ENCODE results near the gene SEMA4D.

SEMA4D gene

DNA sequence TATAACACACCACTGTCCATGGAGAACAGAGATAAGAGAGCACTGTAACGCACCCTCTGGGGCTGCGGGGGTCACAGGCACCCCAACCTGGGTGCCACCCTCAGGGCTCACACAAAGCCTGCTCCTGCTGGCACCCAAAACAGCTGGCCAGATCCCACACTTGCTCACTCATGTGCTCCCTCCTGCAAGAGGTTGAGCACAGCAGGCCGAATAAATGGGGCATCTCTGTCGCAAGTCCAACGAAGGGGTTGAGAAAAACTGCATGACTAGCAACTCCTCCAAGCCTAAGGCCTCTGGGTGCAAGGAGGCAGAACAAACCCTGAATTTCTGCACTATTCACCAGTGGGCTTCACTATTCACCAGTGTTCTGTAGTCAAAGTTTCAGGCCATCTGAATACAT lies 99.3 kb downstream of the SEMA4D start:
- Histone ChIP-seq H3K27ac (peak overlapping the region; percentile 90), H3K36me3 (peaks cover 82% of the 10 kb centered on the region), H3K4me1 (ENCODE audit: control insufficient read depth in 1 of 2, insufficient read depth in 1 of 2, low read depth in 1 of 2, low read length in 1 of 2) (peaks cover 51 to 54% of the 10 kb centered on the region in 2 experiments), H3K9me3 (no peaks in the 10 kb centered on the region), H3K4me3 (ENCODE audit: low read depth in 1 of 2, low read length in 1 of 2) (peak overlapping the region in 1 of 2 experiments; percentile 50), H3K27me3 (no peaks in the 10 kb centered on the region)
- TF ChIP-seq, protein P1, sequence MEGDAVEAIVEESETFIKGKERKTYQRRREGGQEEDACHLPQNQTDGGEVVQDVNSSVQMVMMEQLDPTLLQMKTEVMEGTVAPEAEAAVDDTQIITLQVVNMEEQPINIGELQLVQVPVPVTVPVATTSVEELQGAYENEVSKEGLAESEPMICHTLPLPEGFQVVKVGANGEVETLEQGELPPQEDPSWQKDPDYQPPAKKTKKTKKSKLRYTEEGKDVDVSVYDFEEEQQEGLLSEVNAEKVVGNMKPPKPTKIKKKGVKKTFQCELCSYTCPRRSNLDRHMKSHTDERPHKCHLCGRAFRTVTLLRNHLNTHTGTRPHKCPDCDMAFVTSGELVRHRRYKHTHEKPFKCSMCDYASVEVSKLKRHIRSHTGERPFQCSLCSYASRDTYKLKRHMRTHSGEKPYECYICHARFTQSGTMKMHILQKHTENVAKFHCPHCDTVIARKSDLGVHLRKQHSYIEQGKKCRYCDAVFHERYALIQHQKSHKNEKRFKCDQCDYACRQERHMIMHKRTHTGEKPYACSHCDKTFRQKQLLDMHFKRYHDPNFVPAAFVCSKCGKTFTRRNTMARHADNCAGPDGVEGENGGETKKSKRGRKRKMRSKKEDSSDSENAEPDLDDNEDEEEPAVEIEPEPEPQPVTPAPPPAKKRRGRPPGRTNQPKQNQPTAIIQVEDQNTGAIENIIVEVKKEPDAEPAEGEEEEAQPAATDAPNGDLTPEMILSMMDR (IDR thresholded peaks at IDR 0.05) = no peak

GRCh38 chr9:89397471-89397870 lies 100.4 kb downstream of the SEMA4D start:
- TF ChIP-seq, protein P1 (IDR thresholded peaks at IDR 0.05) = no peak
- Histone ChIP-seq H3K4me1 (ENCODE audit: control insufficient read depth in 1 of 2, insufficient read depth in 1 of 2, low read depth in 1 of 2, low read length in 1 of 2) (peaks cover 51 to 53% of the 10 kb centered on the region in 2 experiments), H3K4me3 (ENCODE audit: low read depth in 1 of 2, low read length in 1 of 2) (no peak overlapping the region), H3K27me3 (no peaks in the 10 kb centered on the region), H3K36me3 (peaks cover 82% of the 10 kb centered on the region), H3K27ac (peak overlapping the region; percentile 90), H3K9me3 (no peaks in the 10 kb centered on the region)

DNA sequence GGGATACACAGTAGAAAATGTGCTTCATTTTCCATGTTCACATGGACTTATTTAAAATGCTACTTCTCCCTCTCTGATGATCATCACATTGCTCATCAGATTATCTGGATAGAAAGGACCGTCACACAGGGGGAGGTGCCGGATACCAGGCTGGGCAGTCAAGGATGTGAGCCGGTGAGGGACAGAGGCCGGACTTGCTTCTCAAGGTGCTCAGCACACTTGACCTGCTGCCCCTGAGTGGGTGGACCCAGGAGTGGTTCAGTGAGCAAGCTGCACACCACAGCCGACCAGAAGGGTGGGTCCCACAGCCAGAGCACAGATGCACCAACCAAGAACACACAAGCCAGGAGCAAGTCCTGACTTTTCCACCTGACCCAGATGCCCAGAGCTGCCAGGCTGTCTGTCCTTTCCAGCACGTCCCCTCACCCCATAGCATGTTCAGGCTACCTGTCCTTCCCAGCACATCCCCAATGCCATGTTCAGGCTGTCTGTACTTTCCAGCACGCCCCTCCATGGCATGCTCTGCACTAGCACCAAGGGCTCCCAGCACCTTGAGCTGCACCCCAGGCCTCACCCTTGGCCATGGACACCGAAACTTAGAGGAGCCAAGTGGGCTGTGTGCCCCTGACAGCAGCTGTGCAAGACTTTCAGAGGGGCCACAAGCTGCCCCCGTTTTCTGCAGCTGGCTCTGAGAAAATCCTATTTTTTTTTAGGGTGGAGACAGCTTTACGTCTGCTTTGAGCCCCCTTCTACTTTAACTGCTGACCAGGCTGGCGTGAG lies 101.8 kb downstream of the SEMA4D start:
- H3K4me1 ChIP-seq (ENCODE audit: control insufficient read depth in 1 of 2, insufficient read depth in 1 of 2, low read depth in 1 of 2, low read length in 1 of 2) = peaks cover 37 to 40% of the 10 kb centered on the region in 2 experiments
- no peaks in the 10 kb centered on the region for H3K9me3 ChIP-seq
- peak overlapping the region; percentile 33 for H3K27ac ChIP-seq
- H3K4me3 ChIP-seq (ENCODE audit: low read depth in 1 of 2, low read length in 1 of 2) = no peak overlapping the region
- H3K36me3 ChIP-seq = peaks cover 85% of the 10 kb centered on the region
- TF ChIP-seq, protein P1 (IDR thresholded peaks at IDR 0.05) = no peak
- H3K27me3 ChIP-seq = no peaks in the 10 kb centered on the region

DNA sequence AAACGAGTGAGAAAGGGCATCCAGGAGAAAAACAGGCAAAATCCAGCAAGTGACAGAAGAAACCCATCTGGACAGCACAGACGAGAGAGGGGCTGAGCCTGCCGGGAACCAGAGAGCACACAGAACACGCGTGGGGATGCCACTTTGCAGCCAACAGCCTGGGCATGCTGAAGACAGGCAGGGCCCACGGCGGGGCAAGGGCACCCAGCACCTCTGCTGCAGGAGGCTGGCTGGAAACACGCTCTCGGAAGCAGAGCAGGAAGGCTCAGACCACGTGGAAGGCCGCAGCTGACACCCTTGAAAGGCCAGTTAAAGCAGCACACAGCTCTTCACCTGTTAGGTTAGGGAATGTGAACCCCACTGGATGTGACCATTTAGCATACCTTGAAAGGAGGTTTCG lies 103.5 kb downstream of the SEMA4D start:
- TF ChIP-seq, protein P1 (IDR thresholded peaks at IDR 0.05) = no peak
- H3K27ac ChIP-seq = peak overlapping the region; percentile 32
- no peak overlapping the region for H3K4me3 ChIP-seq (ENCODE audit: low read depth in 1 of 2, low read length in 1 of 2)
- peaks cover 100% of the 10 kb centered on the region for H3K36me3 ChIP-seq
- peaks cover 29 to 33% of the 10 kb centered on the region in 2 experiments for H3K4me1 ChIP-seq (ENCODE audit: control insufficient read depth in 1 of 2, insufficient read depth in 1 of 2, low read depth in 1 of 2, low read length in 1 of 2)
- H3K27me3 ChIP-seq = no peaks in the 10 kb centered on the region
- no peaks in the 10 kb centered on the region for H3K9me3 ChIP-seq

DNA sequence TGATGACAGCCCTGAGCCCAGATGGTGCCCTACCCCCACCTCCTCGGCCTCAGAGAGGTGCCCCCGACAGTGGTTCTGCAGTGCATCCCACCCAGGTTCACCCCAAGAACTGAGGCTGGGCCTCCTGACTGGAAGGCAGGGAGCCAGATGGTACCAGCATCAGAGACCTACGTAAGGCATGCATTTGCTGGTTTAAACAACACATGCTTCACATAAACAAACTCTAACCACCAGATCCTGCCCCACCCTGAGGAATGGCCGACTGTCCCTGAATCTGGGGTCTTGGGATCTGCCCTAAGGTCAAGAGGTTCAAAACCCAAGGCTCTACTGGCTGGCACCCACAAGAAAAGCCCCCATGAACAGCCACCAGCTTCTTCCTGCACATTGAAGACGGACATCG lies 106.3 kb downstream of the SEMA4D start:
- H3K4me3 ChIP-seq (ENCODE audit: low read depth in 1 of 2, low read length in 1 of 2) = no peak overlapping the region
- peaks cover 98% of the 10 kb centered on the region for H3K36me3 ChIP-seq
- H3K9me3 ChIP-seq = no peaks in the 10 kb centered on the region
- TF ChIP-seq, protein P1 (IDR thresholded peaks at IDR 0.05) = no peak
- H3K4me1 ChIP-seq (ENCODE audit: control insufficient read depth in 1 of 2, insufficient read depth in 1 of 2, low read depth in 1 of 2, low read length in 1 of 2) = peaks cover 38 to 39% of the 10 kb centered on the region in 2 experiments
- H3K27ac ChIP-seq = peak overlapping the region; percentile 99
- no peaks in the 10 kb centered on the region for H3K27me3 ChIP-seq

Measured in neutrophil (primary cell).